Measurements from ENCODE around the gene PLCB1.

PLCB1 gene

GRCh38 chr20:8933381-8933807 lies 801.3 kb downstream of the PLCB1 start:
- no peak for DNase-seq

GRCh38 chr20:8934362-8934761 lies 802.3 kb downstream of the PLCB1 start:
- DNase-seq, result no peak

Data from NCI-H526 treated with DMSO at 0.1 percent for 48 hours (cell line).